Middle frontal gyrus (tissue), 1 donor: ENCODE data around the gene RAP1GAP2.

Source experiments
- DNase-seq: peaks from one replicate; pipeline ENCODE4 v3.0.0-alpha.2; 2015; ENCODE audit warnings: low spot score; ENCODE audit errors: extremely low spot score

RAP1GAP2 gene

GRCh38 chr17:2853283-2854142, 57.3 kb downstream of the RAP1GAP2 start:
- no peak for DNase-seq

- no peak for DNase-seq
Observed at GRCh38 chr17:2854143-2855055, 58.2 kb downstream of the RAP1GAP2 start.

DNA sequence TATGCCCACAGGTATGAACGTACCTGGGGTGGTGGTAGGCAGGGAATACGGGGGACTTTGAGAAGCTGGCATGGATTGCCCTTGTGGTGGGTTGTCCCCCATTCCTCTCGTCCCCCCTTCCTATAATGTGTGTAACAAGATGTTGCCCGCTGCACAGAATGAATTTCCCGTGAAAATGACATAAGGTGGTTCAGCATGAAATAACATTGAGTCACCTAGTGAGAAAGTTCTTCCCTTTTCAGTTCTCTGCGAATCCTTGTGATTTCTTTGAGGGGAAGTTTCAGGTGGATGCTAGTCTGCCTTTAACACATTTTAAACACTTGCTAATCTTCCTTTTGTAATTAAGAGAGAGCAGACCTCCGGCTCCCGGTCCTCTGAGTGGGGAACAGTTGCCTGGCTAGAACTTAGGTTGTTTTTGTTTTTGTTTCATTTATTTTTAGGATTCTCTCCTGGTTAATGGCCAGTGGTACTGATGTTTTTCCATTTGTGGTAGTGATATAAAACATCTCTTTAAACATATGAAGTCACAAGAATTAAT, 58.9 kb downstream of the RAP1GAP2 start:
- no peak for DNase-seq

DNA sequence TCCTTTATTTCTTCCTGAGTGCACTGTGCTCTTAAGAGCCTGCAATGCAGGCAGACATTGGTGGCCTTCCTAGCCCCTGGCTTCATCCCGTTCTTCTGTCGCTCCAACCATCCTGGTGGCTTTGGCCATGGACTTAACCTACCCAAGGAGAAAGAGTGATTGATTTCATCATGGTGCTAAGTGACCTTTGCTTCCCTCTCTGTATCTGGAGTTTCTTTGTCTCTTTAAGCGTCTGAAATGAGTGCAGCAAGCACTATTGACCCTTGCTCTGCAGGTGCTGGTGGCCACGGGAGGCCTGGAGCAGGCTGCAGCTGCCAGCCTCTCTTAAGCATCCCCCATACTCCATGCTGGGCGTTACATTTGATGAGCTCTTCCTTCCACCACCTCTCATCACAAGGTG, 60.5 kb downstream of the RAP1GAP2 start:
- DNase-seq: no peak

GRCh38 chr17:2860045-2860444, 63.8 kb downstream of the RAP1GAP2 start:
- no peak for DNase-seq

GRCh38 chr17:2860883-2861282, 64.6 kb downstream of the RAP1GAP2 start:
- DNase-seq: no peak

DNA sequence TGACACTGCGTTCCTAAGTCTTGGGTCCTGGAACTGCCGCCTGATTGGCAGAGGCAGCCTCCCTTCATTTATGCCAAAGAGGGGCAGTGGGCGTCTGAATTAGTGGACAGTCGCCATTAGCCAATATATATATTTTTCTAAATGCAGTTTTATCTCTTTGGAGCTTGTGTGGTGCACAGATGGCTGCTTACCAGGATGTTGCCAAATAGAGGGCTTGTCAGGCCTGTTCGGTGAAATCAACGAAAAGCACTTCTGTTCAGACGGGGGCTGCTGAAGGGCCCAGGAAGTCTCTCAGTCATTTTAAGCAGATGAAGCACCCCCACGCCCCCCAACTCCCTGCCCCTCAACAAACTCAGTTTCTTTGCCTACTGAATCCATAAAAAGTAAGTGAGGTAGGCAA, 66.0 kb downstream of the RAP1GAP2 start:
- no peak for DNase-seq

DNA sequence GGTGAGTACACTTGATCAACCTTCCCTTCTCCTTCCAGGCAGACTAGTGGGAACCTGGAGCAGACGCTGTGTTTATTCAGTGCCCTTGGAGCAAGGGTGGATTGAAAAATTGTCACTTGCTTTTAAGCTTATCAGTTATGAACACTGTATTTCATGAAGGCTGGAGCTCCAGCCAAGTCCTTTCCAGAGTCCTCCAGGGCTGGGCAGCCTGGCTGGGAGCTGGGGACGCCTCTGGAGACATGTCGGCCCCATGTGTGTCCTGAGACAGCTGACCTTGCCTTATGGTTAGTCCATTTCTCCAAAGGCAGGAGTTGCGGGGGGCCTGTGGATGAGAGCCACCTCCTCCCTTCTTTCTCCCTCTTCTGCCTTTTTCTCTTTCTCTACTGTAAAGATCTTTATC, 67.0 kb downstream of the RAP1GAP2 start:
- no peak for DNase-seq

DNA sequence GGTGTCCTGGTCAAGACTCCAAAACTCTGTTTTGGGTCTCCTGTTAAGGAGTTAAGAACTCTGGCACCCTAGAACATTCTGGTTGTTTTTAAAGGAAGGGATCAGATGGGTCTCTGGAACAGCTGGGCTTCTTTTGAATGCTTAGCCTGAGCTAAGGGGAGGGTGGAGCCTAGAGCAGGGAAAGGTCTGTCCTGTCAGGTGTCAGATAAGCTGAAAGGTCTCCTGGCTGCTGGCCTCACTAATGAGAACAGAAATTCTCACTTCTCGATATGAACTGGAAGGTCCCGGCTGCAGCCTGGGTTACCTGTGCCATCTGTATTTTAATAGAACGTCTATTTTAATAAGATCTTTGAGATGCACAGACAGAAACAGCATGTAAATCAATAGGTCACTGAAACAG, 69.0 kb downstream of the RAP1GAP2 start:
- no peak for DNase-seq

DNA sequence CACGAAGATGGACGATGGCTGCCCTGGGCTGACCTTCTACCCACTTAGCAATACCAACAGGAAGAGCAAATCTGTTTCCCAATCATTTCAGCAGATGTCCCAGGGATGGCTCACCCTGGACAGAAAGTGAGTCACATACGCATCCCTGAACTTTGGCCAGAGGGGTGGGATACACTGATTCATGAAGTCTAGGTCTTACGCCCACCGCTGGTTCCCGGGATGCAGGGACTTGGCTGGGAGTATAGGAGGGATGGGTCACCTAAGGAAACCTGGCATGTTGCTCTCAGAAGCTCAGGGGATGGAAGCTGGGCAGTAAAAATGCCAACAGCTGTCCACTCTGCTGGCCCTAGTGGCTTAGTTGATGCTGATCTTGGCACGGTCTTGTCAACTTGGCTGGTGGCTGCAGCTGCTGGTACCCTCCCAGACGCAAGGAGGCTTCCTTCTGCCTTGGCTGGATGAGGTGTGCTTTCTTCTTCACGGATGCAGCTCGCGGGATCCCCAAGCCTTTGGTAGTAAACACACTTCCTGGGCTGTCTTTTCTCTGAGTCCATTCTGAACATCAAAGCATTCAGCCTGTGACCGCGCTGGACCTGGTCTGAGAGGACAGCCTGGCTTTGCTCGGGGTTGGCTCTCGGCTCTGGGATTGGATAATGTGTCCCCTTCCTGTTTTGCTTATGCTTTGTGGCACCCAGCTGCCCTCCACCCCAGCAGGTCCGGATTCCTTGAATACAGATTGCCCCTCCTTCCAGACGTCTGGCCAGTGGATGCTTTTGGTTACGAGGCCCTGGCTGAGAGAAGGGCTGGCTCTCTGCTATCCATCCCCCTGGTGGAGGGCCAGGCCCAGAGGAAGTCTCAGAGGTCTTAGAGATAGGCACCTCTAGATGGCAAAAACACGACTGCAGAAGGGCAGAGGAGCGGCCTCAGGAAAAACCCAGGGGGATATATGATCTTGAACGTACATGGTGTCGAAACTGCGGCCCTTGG, 71.5 kb downstream of the RAP1GAP2 start:
- no peak for DNase-seq

DNA sequence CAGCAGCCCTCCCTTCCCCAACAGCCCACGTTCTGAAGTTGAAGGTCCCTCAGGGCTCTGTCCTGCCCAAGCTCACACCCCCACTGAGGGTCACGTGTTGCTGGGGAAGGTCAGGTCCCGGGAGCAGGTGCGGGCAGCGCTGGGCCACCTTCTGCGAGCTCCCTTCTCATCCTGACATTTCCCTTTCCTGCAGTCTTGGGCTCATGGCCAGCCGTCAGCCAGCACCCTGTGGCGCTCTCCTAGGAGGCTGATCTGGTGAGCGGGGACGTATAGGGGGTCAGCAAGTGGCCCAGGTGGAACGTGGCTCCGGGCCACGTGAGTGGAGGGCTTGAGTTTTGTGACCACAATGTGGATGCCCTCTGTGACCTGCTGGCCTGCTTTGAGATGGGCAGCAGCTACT, 73.4 kb downstream of the RAP1GAP2 start:
- no peak for DNase-seq

- DNase-seq: no peak
Observed at GRCh38 chr17:2871205-2871604, 75.0 kb downstream of the RAP1GAP2 start.

DNA sequence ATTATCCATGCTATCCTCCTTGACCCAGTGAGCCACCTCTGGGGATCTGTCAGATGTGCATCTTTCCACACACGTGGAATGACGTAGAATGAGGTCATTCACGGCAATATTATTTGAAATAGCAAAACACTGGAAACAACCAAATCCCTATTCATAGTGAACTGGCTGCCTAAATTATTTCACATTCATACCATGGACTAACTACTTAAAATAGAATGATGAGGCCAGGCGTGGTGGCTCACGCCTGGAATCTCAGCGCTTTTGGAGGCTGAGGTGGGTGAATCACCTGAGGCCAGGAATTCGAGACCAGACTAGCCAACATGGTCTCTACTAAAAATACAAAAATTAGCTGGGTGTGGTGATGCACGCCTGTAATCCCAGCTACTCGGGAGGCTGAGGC, 75.5 kb downstream of the RAP1GAP2 start:
- DNase-seq: no peak

DNA sequence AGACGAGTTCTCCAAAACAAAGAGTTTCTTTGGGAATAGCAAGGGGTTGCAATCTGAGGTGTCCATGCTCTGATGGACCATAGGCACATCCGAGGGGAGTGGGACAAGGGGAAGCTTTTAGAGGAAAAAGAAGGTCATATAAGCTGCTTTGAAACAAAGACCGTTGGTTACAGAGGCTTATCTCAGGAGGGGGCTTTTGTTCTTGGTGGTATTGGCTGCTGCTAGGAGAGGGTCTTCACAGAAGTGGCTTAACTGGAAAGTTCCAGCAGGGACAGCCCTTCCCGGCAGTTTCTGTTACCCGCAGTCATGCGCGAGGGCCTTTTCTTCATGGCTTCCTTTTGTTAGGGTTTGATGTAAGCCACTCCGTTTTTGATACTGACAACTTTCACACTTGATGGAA, 76.0 kb downstream of the RAP1GAP2 start:
- DNase-seq: no peak

DNA sequence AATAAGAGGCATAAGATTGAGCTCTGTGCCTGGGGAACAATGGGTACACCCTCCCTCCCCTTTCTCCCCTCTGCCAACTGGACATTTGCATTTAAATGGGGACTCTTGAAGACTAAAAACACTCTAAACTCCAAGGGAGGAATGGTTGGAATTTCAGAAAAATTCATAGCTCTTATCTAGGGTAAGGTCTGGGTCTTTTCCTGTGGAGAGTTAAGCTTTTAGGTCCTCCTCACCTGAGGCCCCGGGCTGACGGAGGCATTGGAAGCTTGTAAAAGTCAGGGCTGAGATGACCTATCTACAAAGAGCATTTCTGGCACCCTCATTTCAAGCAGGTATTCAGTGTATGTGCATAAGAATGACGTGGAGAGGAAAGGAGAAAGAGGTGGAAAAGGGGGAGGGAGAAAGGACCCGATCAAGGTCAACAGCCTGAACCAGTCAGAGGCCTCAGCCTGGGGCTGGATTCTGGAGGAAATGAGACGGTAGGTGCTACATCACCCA, 78.0 kb downstream of the RAP1GAP2 start:
- no peak for DNase-seq

DNA sequence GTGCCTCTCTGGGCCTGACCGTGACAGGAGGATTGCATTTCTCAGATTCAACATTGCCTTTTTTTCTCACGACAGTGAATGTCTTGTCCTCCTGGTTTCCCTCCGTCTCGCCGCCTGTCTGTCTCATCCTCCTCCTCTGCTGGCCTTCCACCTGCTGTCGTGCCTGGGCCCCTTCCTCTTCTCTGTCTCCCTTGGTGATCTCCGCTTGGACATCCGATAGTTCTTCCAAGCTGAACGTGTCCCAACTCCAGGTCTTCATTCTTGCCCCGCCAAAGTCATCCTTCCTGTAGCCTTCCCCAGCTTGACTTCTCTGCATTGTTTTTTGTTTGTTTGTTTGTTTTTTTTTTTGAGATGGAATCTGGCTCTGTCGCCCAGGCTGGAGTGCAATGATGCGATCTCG, 79.4 kb downstream of the RAP1GAP2 start:
- no peak for DNase-seq

GRCh38 chr17:2876467-2876866, 80.2 kb downstream of the RAP1GAP2 start:
- no peak for DNase-seq

GRCh38 chr17:2878751-2879254, 82.6 kb downstream of the RAP1GAP2 start:
- DNase-seq: no peak

GRCh38 chr17:2880050-2880449, 83.8 kb downstream of the RAP1GAP2 start:
- no peak for DNase-seq

- no peak for DNase-seq
Observed at GRCh38 chr17:2881295-2881694, 85.1 kb downstream of the RAP1GAP2 start.
